PC-9 (cell line): ENCODE data around the gene COG5. TPM values are rescaled to one million over a fixed set of nuclear protein-coding genes. Genes with fewer than 3 reads are reported as not detected.
A peak's percentile ranks its signal among the peaks of the same experiment; 100 is the strongest.

ENCODE experiments used
- BruUV-seq: library from RNA; stranded (reverse); fragments of 400-500 nt; replicated peaks from 2 replicates; lab custom pipeline; 2021; lab: Mats Ljungman, UMichigan
- CTCF ChIA-PET: fragments of 300-600 bp; sonication (Branson Sonifier 250); formaldehyde crosslinking; loops from one replicate; lab custom pipeline; 2022; ENCODE audit warnings: antibody characterized with exemption; lab: Charles Lee
- POLR2A ChIA-PET: fragments of 300-600 bp; sonication (Branson Sonifier 250); formaldehyde crosslinking; loops from one replicate; lab custom pipeline; 2022; ENCODE audit warnings: antibody characterized with exemption; ENCODE audit not compliant: unreplicated experiment; lab: Charles Lee
- DNase-seq, 2 experiments: peaks; one replicate each; pipeline versions ENCODE4 v3.0.0 to v3.0.0-alpha.2; 2015 to 2022; ENCODE audit warnings: mixed read lengths in 1 of 2
- H2AFZ ChIP-seq: fragments of 200-600 bp; sonication (generic); 2 replicates; pipeline ENCODE4 v1.8.1; 2017; ENCODE audit warnings: antibody characterized with exemption
- H3F3A ChIP-seq: fragments of 200-600 bp; sonication (generic); 2 replicates; pipeline ENCODE4 v1.8.1; 2017; ENCODE audit warnings: antibody characterized with exemption, mild to moderate bottlenecking, low read depth; ENCODE audit not compliant: insufficient read depth
- H3K27ac ChIP-seq: fragments of 200-600 bp; sonication (generic); 2 replicates; pipeline ENCODE4 v1.6.1; 2016; ENCODE audit warnings: mixed run types
- H3K27me3 ChIP-seq: fragments of 200-600 bp; sonication (generic); 2 replicates; pipeline ENCODE4 v1.6.1; 2016; ENCODE audit warnings: low read depth, mixed run types; ENCODE audit not compliant: insufficient read depth
- H3K36me3 ChIP-seq: fragments of 200-600 bp; sonication (generic); 2 replicates; pipeline ENCODE4 v1.6.1; 2016; ENCODE audit warnings: low read depth, mixed run types
- H3K4me1 ChIP-seq: fragments of 200-600 bp; sonication (generic); replicated peaks from 2 replicates; pipeline ENCODE4 v1.6.1; 2016; ENCODE audit warnings: mixed run types; ENCODE audit not compliant: insufficient read depth
- H3K4me2 ChIP-seq: fragments of 200-600 bp; sonication (generic); 2 replicates; pipeline ENCODE4 v1.6.1; 2017; ENCODE audit warnings: mixed run types
- H3K4me3 ChIP-seq: fragments of 200-600 bp; sonication (generic); 2 replicates; pipeline ENCODE4 v1.6.1; 2016; ENCODE audit warnings: mixed run types
- H3K79me2 ChIP-seq: fragments of 200-600 bp; sonication (generic); 2 replicates; pipeline ENCODE4 v1.6.1; 2017; ENCODE audit warnings: low read depth, mixed run types
- H3K9me2 ChIP-seq: fragments of 200-600 bp; sonication (generic); 2 replicates; pipeline ENCODE4 v1.8.1; 2017; ENCODE audit warnings: mild to moderate bottlenecking; ENCODE audit not compliant: insufficient read depth
- H3K9me3 ChIP-seq: fragments of 200-600 bp; sonication (generic); 2 replicates; pipeline ENCODE4 v1.8.1; 2016; ENCODE audit warnings: low read depth; ENCODE audit not compliant: insufficient read depth
- H4K20me1 ChIP-seq: fragments of 200-600 bp; sonication (generic); 2 replicates; pipeline ENCODE4 v1.8.1; 2017; ENCODE audit not compliant: insufficient read depth
- CTCF ChIP-seq: fragments of 200-600 bp; sonication (generic); conservative IDR thresholded peaks from 2 replicates; pipeline ENCODE4 v1.6.1; 2017; ENCODE audit warnings: mixed run types, antibody characterized with exemption, mild to moderate bottlenecking, moderate library complexity
- EZH2 ChIP-seq: fragments of 200-600 bp; sonication (generic); IDR thresholded peaks from 2 replicates; pipeline ENCODE4 v1.8.0; 2017; ENCODE audit warnings: antibody characterized with exemption, low read depth
- intact Hi-C: fragments of 100-400 bp; cut with micrococcal nuclease; formaldehyde crosslinking; loops from one replicate; pipeline ENCODE4 v1.10.0; 2022; ENCODE audit not compliant: unreplicated experiment
- total RNA-seq: library from RNA; stranded (reverse); gene quantifications from 2 replicates; pipeline ENCODE4 v1.2.3, GENCODE V29; 2021

The COG5 gene
- total RNA-seq, 1 experiment from 2014 or later: 43.5 TPM

- TF ChIP-seq EZH2 (no peak), CTCF (no peak)
- ChIA-PET POLR2A (interaction anchor here (0.6 to 0.7 kb wide), 2 partner anchors 10 to 25 kb away, joined by 3 to 9 read pairs; no protein-coding TSS in a partner anchor), CTCF (no interaction called here)
- Histone ChIP-seq H3K27me3 (no peaks in the 10 kb centered on the region), H3K4me1 (peaks cover 25% of the 10 kb centered on the region), H3K79me2 (peaks cover 20% of the 10 kb centered on the region), H3K4me3 (peak overlapping the region; percentile 89), H3K27ac (peak overlapping the region; percentile 69), H2AFZ (peak overlapping the region; percentile 95), H3K36me3 (peaks cover 10% of the 10 kb centered on the region; the same call in 1 of the 2 replicates), H3K9me2 (no peaks in the 10 kb centered on the region), H3F3A (peaks cover 12% of the 10 kb centered on the region), H3K4me2 (peak overlapping the region; percentile 96), H4K20me1 (no peaks in the 10 kb centered on the region), H3K9me3 (no peaks in the 10 kb centered on the region)
- DNase-seq: no peak
- intact Hi-C loops: loop anchor here (5.0 kb wide), 1 partner anchor 117 kb away; no protein-coding TSS in a partner anchor
- BruUV-seq: no TSS peak
Observed at GRCh38 chr7:107579554-107579884, 15.8 kb upstream of the COG5 start.

GRCh38 chr7:107573537-107573936 is 9.8 kb upstream of the COG5 start:
- no peaks in the 10 kb centered on the region for H4K20me1 ChIP-seq
- H3K9me3 ChIP-seq: no peaks in the 10 kb centered on the region
- no peak overlapping the region for H3K4me3 ChIP-seq
- H2AFZ ChIP-seq: no peak overlapping the region
- no peak for DNase-seq
- CTCF ChIA-PET: no interaction called here
- no peaks in the 10 kb centered on the region for H3K4me1 ChIP-seq
- H3K36me3 ChIP-seq: peaks cover 16% of the 10 kb centered on the region; the same call in 1 of the 2 replicates
- H3K27me3 ChIP-seq: no peaks in the 10 kb centered on the region
- POLR2A ChIA-PET: interaction anchor here (0.5 kb wide), 1 partner anchor 378 kb away, joined by 5 read pairs; no protein-coding TSS in a partner anchor
- no peaks in the 10 kb centered on the region for H3K9me2 ChIP-seq
- H3F3A ChIP-seq: 0 out of 2 replicates have a peak, but pooled peaks cover 7% of the 10 kb centered on the region
- H3K79me2 ChIP-seq: no peaks in the 10 kb centered on the region
- TF ChIP-seq CTCF: no peak
- TF ChIP-seq EZH2: no peak
- H3K4me2 ChIP-seq: no peak overlapping the region
- H3K27ac ChIP-seq: no peak overlapping the region
- intact Hi-C loops: no loop called here
- no TSS peak for BruUV-seq

GRCh38 chr7:107570298-107570697 is 6.6 kb upstream of the COG5 start:
- no peaks in the 10 kb centered on the region for H4K20me1 ChIP-seq
- no peaks in the 10 kb centered on the region for H3K9me2 ChIP-seq
- H3K9me3 ChIP-seq: no peaks in the 10 kb centered on the region
- CTCF ChIA-PET: no interaction called here
- H3K4me2 ChIP-seq: no peak overlapping the region
- peaks cover 13% of the 10 kb centered on the region for H3K79me2 ChIP-seq
- no peak for DNase-seq
- H3F3A ChIP-seq: 0 out of 2 replicates have a peak, but pooled peaks cover under 1% of the 10 kb centered on the region
- H3K36me3 ChIP-seq: peaks cover 19% of the 10 kb centered on the region; the same call in 1 of the 2 replicates
- intact Hi-C loops: no loop called here
- no peak overlapping the region for H3K27ac ChIP-seq
- POLR2A ChIA-PET: no interaction called here
- no peak for TF ChIP-seq EZH2
- TF ChIP-seq CTCF: no peak
- peaks cover 7% of the 10 kb centered on the region for H3K4me1 ChIP-seq
- no TSS peak for BruUV-seq
- no peaks in the 10 kb centered on the region for H3K27me3 ChIP-seq
- no peak overlapping the region for H3K4me3 ChIP-seq
- no peak overlapping the region for H2AFZ ChIP-seq
